ENCODE data around the gene GCK. TPM values are rescaled to one million over a fixed set of nuclear protein-coding genes. Genes with fewer than 3 reads are reported as not detected.
A peak's percentile ranks its signal among the peaks of the same experiment; 100 is the strongest.

GCK gene
- total RNA-seq: 1 to 10 TPM in 1 of 9 donors, under 1 TPM in 5, not detected in 3; 0.14 to 1.9 (median 0.34) TPM
- 1 to 10 TPM in 2 of 3 donors, under 1 TPM in 1; 0.09 to 2.1 (median 1.2) TPM for polyA plus RNA-seq
- long read RNA-seq, donor 1: 0 reads
- long read RNA-seq, donor 2: 0 reads
- long read RNA-seq, donor 3, partial matches to known transcripts: 0 of 1 reads
- long read RNA-seq, donor 3, other reads (novel, unspliced or antisense): 0 of 1 reads
- long read RNA-seq, donor 4, partial matches to known transcripts: 0 of 1 reads
- long read RNA-seq, donor 4, other reads (novel, unspliced or antisense): 0 of 1 reads
- long read RNA-seq, donor 5: 0 reads
- long read RNA-seq, donor 6, partial matches to known transcripts: 0 of 1 reads
- long read RNA-seq, donor 6, other reads (novel, unspliced or antisense): 0 of 1 reads
- long read RNA-seq, donor 7: 0 reads
- long read RNA-seq, donor 8: 0 reads
- long read RNA-seq, donor 9: 0 reads
- long read RNA-seq, donor 10: 0 reads

DNA sequence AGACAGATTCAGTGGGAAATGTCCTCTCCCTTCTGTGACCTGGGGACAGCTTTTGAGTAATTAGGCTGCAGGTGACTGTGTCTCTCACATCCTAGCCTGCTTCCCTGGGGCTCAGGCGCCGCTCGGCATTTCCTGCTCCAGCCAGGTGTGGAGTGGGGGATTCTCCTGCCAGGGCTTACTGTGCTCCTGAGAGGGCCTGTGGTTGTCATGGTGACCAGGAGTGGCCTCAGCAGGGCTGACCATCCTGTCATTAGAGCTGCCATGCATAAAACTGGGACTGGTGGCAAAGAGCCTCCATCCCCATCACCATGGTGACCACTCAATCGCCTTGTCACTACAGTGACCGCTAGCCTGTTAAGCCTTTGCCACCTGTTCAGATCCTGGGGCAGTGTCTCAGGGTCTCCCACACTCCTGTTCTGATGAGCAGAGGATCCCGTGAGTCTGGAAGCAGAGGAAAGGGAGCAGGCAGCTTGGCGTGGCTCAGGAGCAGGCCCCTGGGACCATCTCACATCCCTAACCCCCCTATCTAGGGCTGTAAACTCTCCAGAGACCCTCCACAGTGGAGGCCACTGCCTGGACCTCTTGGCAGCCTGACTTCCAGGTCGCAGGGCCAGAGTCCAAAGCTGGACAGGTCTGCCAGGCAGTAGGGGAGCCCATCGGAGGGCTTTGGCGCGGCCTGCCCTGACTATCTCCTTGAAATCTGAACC, at the start of gene GCK:
Gene GCK, minus strand, starts transcription at position 154 of the 707 bp plus-strand sequence. CDS start 486 bp downstream, outside the sequence.
- H3K27me3 ChIP-seq: no peaks in the 10 kb centered on the region
- H3K9me3 ChIP-seq (replicated peaks in 1 of 3): no peaks in the 10 kb centered on the region
- intact Hi-C loops (cut with DNase I): no loop called here
- 76 to 90% (median 85%) methylated on average over 9 to 11 of the region's 11 CpGs for WGBS, 4 donors
- peaks cover 0 to 1% of the 10 kb centered on the region in 2 donors for H3K4me1 ChIP-seq (replicated peaks in 1 of 2)
- no peak within 1 kb of the TSS for H3K4me3 ChIP-seq
- no peaks in the 10 kb centered on the region for H3K36me3 ChIP-seq (replicated peaks in 1 of 2)
- TF ChIP-seq, protein P1, sequence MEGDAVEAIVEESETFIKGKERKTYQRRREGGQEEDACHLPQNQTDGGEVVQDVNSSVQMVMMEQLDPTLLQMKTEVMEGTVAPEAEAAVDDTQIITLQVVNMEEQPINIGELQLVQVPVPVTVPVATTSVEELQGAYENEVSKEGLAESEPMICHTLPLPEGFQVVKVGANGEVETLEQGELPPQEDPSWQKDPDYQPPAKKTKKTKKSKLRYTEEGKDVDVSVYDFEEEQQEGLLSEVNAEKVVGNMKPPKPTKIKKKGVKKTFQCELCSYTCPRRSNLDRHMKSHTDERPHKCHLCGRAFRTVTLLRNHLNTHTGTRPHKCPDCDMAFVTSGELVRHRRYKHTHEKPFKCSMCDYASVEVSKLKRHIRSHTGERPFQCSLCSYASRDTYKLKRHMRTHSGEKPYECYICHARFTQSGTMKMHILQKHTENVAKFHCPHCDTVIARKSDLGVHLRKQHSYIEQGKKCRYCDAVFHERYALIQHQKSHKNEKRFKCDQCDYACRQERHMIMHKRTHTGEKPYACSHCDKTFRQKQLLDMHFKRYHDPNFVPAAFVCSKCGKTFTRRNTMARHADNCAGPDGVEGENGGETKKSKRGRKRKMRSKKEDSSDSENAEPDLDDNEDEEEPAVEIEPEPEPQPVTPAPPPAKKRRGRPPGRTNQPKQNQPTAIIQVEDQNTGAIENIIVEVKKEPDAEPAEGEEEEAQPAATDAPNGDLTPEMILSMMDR (IDR thresholded peaks at IDR 0.05): no peak
- no peak for TF ChIP-seq POLR2A (IDR thresholded peaks at IDR 0.05)
- peak in 2 of 7 donors; percentile 14 to 76 for DNase-seq
- no peak within 1 kb of the TSS for H3K27ac ChIP-seq

DNA sequence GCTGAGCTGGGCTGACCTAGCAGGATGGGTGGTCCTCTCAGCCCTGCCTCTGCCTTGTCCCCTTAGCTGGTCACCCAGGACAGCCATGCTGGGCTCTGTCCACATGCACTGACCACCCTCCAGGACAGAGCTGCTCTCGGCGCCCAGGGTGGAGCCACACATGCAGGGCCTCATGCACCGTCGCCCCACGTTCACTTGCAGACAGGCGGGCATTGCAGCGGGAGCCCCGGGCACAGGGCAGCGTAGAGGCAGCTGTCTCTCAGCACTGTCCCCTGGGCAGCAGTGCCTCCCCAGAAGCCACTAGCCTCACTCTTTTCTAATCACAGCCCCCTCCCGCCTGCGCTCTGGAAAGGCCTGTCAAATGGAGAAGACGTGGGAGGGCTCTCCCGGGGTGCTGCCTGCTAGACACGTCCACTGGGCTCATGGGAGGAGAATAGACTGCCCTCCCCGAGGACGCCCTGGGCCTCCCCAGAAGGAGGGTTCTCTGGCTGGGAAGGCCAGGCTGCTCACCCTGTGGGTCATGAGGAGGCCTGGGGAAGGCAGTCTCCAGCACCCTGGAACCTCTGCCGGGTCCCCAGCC, 49.0 kb upstream of the GCK start:
- peaks cover 0 to 6% of the 10 kb centered on the region in 2 donors for H3K4me1 ChIP-seq (replicated peaks in 1 of 2)
- H3K9me3 ChIP-seq (replicated peaks in 1 of 3): no peaks in the 10 kb centered on the region
- no peaks in the 10 kb centered on the region for H3K27me3 ChIP-seq
- no peak overlapping the region for H3K27ac ChIP-seq
- 76 to 92% (median 82%) methylated on average over 1 to 17 of the region's 17 CpGs for WGBS, 4 donors
- DNase-seq: no peak
- TF ChIP-seq POLR2A (IDR thresholded peaks at IDR 0.05): no peak
- TF ChIP-seq, protein P1 (IDR thresholded peaks at IDR 0.05): no peak
- H3K4me3 ChIP-seq: no peak overlapping the region
- no peaks in the 10 kb centered on the region for H3K36me3 ChIP-seq (replicated peaks in 1 of 2)
- intact Hi-C loops (cut with DNase I): no loop called here

DNA sequence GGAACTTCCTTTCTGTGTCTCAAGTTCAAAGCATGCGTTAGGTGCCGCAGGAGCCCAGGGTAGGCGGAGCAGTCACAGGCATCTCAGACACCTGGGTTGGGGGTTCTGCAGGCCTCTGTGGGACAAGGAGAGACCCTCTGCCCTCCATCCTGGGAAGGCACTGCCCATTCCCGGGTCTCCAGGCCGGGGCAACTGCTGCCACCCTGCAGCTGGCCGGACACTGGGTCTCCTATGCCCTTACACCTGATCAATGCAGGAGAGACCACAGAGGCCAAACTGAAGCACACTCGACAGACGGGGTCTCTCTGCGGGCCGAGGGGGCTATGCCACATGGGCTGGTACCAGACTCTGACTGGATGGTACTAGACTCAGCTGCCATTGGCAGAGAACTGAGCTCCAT, 48.5 kb upstream of the GCK start:
- Histone ChIP-seq H3K36me3 (replicated peaks in 1 of 2) (no peaks in the 10 kb centered on the region), H3K27me3 (no peaks in the 10 kb centered on the region), H3K4me3 (no peak overlapping the region), H3K4me1 (replicated peaks in 1 of 2) (peaks cover 0 to 6% of the 10 kb centered on the region in 2 donors), H3K27ac (no peak overlapping the region), H3K9me3 (replicated peaks in 1 of 3) (no peaks in the 10 kb centered on the region)
- no peak for DNase-seq
- intact Hi-C loops (cut with DNase I): no loop called here
- 80 to 100% (median 86%) methylated on average over 3 to 10 of the region's 10 CpGs for WGBS, 4 donors
- TF ChIP-seq, protein P1 (IDR thresholded peaks at IDR 0.05): no peak
- TF ChIP-seq POLR2A (IDR thresholded peaks at IDR 0.05): no peak

DNA sequence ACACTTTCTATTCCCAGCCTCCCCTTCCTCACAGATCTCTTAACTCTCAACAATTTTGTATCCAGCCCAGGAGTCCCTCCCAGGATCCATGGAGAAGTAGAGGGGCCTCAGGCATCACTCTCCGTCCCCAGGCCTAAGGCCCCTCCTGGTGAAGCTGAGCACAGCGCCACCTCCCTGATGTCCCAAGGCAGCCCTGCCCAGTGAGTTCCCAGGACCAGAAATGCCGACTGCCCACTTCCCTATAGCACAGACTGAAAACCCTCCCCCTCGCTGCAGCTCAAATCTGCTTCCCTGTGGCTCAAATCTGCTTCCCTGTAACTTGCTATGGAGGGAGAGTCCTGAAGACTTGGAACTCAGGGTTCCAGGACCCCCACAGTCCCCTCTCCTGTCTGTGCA, 47.1 kb upstream of the GCK start:
- H3K4me1 ChIP-seq (replicated peaks in 1 of 2): peaks cover 0 to 6% of the 10 kb centered on the region in 2 donors
- intact Hi-C loops (cut with DNase I): no loop called here

More for the DNA sequence above, 47.1 kb upstream of the GCK start:
- no peak for DNase-seq
- Histone ChIP-seq H3K36me3 (replicated peaks in 1 of 2) (no peaks in the 10 kb centered on the region), H3K27ac (peak overlapping the region in 1 of 5 donors; percentile 21), H3K4me3 (no peak overlapping the region), H3K9me3 (replicated peaks in 1 of 3) (no peaks in the 10 kb centered on the region), H3K27me3 (no peaks in the 10 kb centered on the region)
- TF ChIP-seq, protein P1 (IDR thresholded peaks at IDR 0.05): no peak
- no peak for TF ChIP-seq POLR2A (IDR thresholded peaks at IDR 0.05)
- 60 to 82% (median 70%) methylated on average over 2 to 4 of the region's 4 CpGs for WGBS, 4 donors

Measured in adrenal gland (tissue), 19 donors.